ENCODE results near the gene OPN1SW.

DNA sequence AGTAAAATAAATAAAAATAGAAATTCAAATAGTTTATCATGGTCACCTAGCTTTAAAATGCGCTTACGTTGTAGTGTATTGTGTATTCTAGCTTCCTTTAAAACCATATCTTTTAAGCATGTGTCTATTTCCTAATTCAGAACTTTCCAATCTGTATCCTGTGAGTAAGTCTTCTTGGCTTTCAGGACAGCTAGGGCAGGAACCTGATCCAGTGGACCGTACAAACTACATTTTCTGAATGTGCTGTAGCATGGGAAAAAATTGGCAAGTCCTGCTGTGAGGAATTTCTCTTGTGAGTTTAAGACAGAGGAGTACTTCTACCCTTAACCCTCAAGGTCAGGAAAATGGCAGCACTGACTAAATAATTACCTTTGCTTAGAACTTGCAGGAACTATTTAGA lies 12.1 kb downstream of the OPN1SW start:
- TF ChIP-seq CTCF (IDR thresholded peaks at IDR 0.05) (no peak), POLR2A (IDR thresholded peaks at IDR 0.05) (no peak)

Measured in esophagus squamous epithelium (tissue), 4 donors.